ENCODE data around the gene DENR.
"Not testable (repeated sequence)": the region's sequence is repeated elsewhere in the genome, so short reads cannot be mapped to it uniquely, and the experiment has no call there.

The DENR gene

GRCh38 chr12:122738571-122738970 is 14.1 kb upstream of the DENR start:
- in situ Hi-C loops (cut with HindIII; ENCODE audit: low sequenced_read_pairs): no loop called here

- in situ Hi-C loops (cut with HindIII; ENCODE audit: low sequenced_read_pairs): no loop called here
Measured at GRCh38 chr12:122740351-122740750, 12.3 kb upstream of the DENR start.

- in situ Hi-C loops (cut with HindIII; ENCODE audit: low sequenced_read_pairs): no loop called here
Measured at GRCh38 chr12:122743895-122744525, 8.6 kb upstream of the DENR start.

- in situ Hi-C loops (cut with HindIII; ENCODE audit: low sequenced_read_pairs): no loop called here
Measured at GRCh38 chr12:122747224-122748135, 5.1 kb upstream of the DENR start.

GRCh38 chr12:122749569-122750332 is 2.9 kb upstream of the DENR start:
- in situ Hi-C loops (cut with HindIII; ENCODE audit: low sequenced_read_pairs): no loop called here

GRCh38 chr12:122750781-122751515 is 1.7 kb upstream of the DENR start:
- in situ Hi-C loops (cut with HindIII; ENCODE audit: low sequenced_read_pairs): not testable (repeated sequence)

- in situ Hi-C loops (cut with HindIII; ENCODE audit: low sequenced_read_pairs): no loop called here
Measured at GRCh38 chr12:122753319-122753650, 661 bp downstream of the DENR start.

GRCh38 chr12:122754790-122755189 is 2.2 kb downstream of the DENR start:
- in situ Hi-C loops (cut with HindIII; ENCODE audit: low sequenced_read_pairs): loop anchor here (5.0 kb wide), 1 partner anchor 132 kb away; no protein-coding TSS in a partner anchor

- in situ Hi-C loops (cut with HindIII; ENCODE audit: low sequenced_read_pairs): loop anchor here (5.0 kb wide), 1 partner anchor 135 kb away; no protein-coding TSS in a partner anchor
Measured at GRCh38 chr12:122757568-122757967, 4.9 kb downstream of the DENR start.

- in situ Hi-C loops (cut with HindIII; ENCODE audit: low sequenced_read_pairs): loop anchor here (25.0 kb wide), 1 partner anchor 152 kb away; no protein-coding TSS in a partner anchor
Measured at GRCh38 chr12:122785503-122785902, 32.9 kb downstream of the DENR start.

GRCh38 chr12:122788387-122788786 is 35.8 kb downstream of the DENR start:
- in situ Hi-C loops (cut with HindIII; ENCODE audit: low sequenced_read_pairs): loop anchor here (25.0 kb wide), 1 partner anchor 149 kb away; no protein-coding TSS in a partner anchor

GRCh38 chr12:122789637-122790036 is 37.0 kb downstream of the DENR start:
- in situ Hi-C loops (cut with HindIII; ENCODE audit: low sequenced_read_pairs): loop anchor here (5.0 to 25.0 kb wide), 2 partner anchors 43 to 148 kb away; no protein-coding TSS in a partner anchor

GRCh38 chr12:122790393-122791075 is 37.9 kb downstream of the DENR start:
- in situ Hi-C loops (cut with HindIII; ENCODE audit: low sequenced_read_pairs): loop anchor here (5.0 to 25.0 kb wide), 2 partner anchors 42 to 147 kb away; no protein-coding TSS in a partner anchor

- in situ Hi-C loops (cut with HindIII; ENCODE audit: low sequenced_read_pairs): loop anchor here (5.0 to 25.0 kb wide), 2 partner anchors 39 to 144 kb away; no protein-coding TSS in a partner anchor
Measured at GRCh38 chr12:122793685-122794106, 41.1 kb downstream of the DENR start.

GRCh38 chr12:122795807-122796206 is 43.2 kb downstream of the DENR start:
- in situ Hi-C loops (cut with HindIII; ENCODE audit: low sequenced_read_pairs): loop anchor here (25.0 kb wide), 1 partner anchor 141 kb away; no protein-coding TSS in a partner anchor

- in situ Hi-C loops (cut with HindIII; ENCODE audit: low sequenced_read_pairs): loop anchor here (25.0 kb wide), 1 partner anchor 138 kb away; no protein-coding TSS in a partner anchor
Measured at GRCh38 chr12:122799641-122800243, 47.1 kb downstream of the DENR start.

GRCh38 chr12:122803937-122804336 is 51.3 kb downstream of the DENR start:
- in situ Hi-C loops (cut with HindIII; ENCODE audit: low sequenced_read_pairs): no loop called here

GRCh38 chr12:122804957-122805356 is 52.3 kb downstream of the DENR start:
- in situ Hi-C loops (cut with HindIII; ENCODE audit: low sequenced_read_pairs): not testable (repeated sequence)

- in situ Hi-C loops (cut with HindIII; ENCODE audit: low sequenced_read_pairs): no loop called here
Measured at GRCh38 chr12:122807651-122808050, 55.0 kb downstream of the DENR start.

Data from endothelial cell of hepatic sinusoid (primary cell).